Urinary bladder (tissue), 4 donors: ENCODE results near the gene WDR91. TPM values are rescaled to one million over a fixed set of nuclear protein-coding genes. Genes with fewer than 3 reads are reported as not detected.

Experiments
- DNase-seq: peaks from one replicate; pipeline ENCODE4 v3.0.0-alpha.2; 2015; ENCODE audit errors: extremely low spot score
- H3K27ac ChIP-seq: one replicate; pipeline ENCODE4 v1.5.1; 2013; ENCODE audit warnings: low read depth, mild to moderate bottlenecking, moderate library complexity
- H3K36me3 ChIP-seq: one replicate; pipeline ENCODE4 v1.6.1; 2013; ENCODE audit warnings: mild to moderate bottlenecking, moderate library complexity; ENCODE audit not compliant: insufficient read depth
- H3K4me1 ChIP-seq: one replicate; pipeline ENCODE4 v1.6.1; 2013; ENCODE audit warnings: mild to moderate bottlenecking, moderate library complexity; ENCODE audit not compliant: insufficient read depth
- H3K4me3 ChIP-seq: one replicate; pipeline ENCODE4 v1.5.1; 2013; ENCODE audit warnings: low read depth, low read length
- WGBS: extraction: QIAGEN DNeasy Blood & Tissue Kit; methylation state at CpG from one replicate; pipeline ENCODE4 v1.1.7; 2013; 5-methylcytosine and 5-hydroxymethylcytosine counted together
- polyA plus RNA-seq: library from polyadenylated mRNA; stranded (reverse); fragments of 200-250 nt; gene quantifications from one replicate; pipeline ENCODE4 v1.2.3, GENCODE V29; 2013
- total RNA-seq: library from RNA; depleted of rRNA; stranded (reverse); fragments of >200 nt; gene quantifications from one replicate; pipeline ENCODE4 v1.2.3, GENCODE V29; 2014
- donor health status: healthy with polysubstance abuse.
- donor health status: healthy.

WDR91 gene
- total and polyA plus RNA-seq, 2 donors, result 11.4 to 14.1 TPM

DNA sequence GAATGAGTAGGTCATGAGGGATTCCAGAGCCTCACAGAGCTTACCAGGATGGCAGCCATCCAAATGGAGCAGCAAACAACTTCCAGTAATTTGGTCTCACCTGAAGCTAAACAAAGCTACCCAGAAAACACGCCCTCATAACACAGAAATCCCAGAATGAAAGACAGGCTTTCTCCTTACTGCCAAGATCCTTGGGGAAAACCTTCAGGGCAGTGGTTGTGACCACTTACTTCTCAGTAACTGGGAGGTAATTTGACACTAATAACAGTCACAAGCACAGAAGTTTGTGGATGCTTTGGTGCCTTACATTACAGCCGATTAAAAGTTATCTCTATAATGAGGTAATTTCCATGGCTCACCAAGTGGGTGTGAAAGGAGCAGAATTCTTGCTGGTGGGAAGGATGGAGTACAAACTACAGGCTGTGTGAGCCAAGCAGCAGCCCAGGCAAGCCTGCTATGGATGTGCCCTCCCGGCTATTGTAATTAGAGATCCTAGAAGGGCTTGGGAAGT, 10.4 kb downstream of the WDR91 start:
- no peak for DNase-seq
- Histone ChIP-seq H3K27ac (no peak overlapping the region), H3K4me1 (no peaks in the 10 kb centered on the region), H3K4me3 (no peak overlapping the region), H3K36me3 (peaks cover 3% of the 10 kb centered on the region)
- 67% methylated on average over 3 of the region's 3 CpGs for WGBS

GRCh38 chr7:135199439-135199838, 11.9 kb downstream of the WDR91 start:
- DNase-seq, result no peak
- peaks cover 3% of the 10 kb centered on the region for H3K36me3 ChIP-seq
- no peak overlapping the region for H3K4me3 ChIP-seq
- WGBS, result 88% methylated on average over 4 of the region's 4 CpGs
- no peaks in the 10 kb centered on the region for H3K4me1 ChIP-seq
- no peak overlapping the region for H3K27ac ChIP-seq

DNA sequence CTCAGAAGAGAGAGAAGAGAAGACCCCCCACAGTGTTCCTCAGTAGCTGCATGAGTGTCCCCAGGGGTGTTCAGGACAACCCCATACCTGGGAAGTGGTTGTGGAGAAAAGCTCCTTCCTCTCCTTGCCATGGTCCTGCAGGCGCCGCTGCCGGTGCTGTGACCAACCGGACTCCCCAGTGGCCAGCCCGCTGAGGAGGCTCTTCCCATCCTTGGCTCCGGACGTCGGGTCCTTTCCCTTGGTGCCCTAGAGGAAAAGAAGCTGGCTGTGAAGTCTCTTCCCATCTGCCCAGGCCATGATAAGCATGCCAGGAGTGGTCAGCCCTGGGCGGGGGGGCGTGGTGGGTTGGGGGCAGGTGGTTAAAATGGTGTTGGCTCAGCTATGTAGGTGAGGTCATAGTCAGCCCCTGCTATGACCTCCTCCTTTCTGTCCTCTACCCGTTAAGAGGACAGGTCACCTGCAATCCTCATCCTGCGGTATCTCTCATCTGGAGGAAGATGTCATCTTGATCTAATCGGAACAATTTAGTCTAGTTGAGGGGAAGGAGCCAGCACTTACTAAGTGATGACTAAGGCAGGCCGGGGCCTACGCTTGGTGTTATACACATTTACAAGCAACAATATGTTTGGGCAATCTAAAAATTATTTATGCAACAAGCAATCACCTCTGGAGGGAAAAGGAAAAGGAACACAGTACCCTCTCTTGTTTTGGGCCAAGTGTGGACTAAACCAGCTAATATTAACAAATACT, 13.2 kb downstream of the WDR91 start:
- no peak for DNase-seq
- Histone ChIP-seq H3K36me3 (peaks cover 5% of the 10 kb centered on the region), H3K27ac (no peak overlapping the region), H3K4me3 (no peak overlapping the region), H3K4me1 (no peaks in the 10 kb centered on the region)
- 92% methylated on average over 15 of the region's 15 CpGs for WGBS

- DNase-seq, result no peak
These were observed 14.0 kb downstream of the WDR91 start for GRCh38 chr7:135197343-135197742.

DNA sequence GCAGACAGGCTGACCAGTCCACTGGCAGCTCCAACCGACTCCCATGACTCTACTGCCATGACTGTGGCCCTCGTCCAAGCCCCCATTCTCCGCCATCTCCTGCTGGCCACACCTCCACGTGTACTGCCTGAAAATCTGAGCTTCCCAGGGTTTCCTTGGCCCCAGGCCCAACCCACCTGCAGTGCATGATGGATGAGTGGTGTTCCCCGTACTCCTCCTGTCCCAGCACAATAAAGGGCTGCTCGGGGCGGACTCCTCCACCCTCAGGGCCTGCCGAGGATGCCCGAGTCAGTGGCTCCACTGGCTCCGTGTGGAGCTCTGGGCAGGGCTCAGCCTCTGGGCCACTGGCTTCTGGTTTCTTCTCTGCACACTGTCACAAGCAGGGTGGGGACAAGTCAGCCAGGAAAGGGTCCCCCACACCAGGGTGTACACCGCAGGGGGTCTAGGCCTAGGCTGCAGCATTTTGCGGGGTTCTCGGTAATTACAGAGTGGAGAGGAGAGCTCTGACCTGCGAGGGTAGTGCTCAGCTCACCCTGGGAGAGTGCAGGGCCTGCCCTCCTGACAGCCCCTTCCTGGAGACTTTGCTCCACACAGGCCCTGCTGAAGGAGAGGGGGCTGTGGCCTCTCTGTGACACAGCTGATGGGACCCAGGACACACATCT, 15.2 kb downstream of the WDR91 start:
- no peaks in the 10 kb centered on the region for H3K4me1 ChIP-seq
- H3K36me3 ChIP-seq, result peaks cover 5% of the 10 kb centered on the region
- no peak for DNase-seq
- no peak overlapping the region for H3K27ac ChIP-seq
- WGBS, result 93% methylated on average over 14 of the region's 14 CpGs
- H3K4me3 ChIP-seq, result no peak overlapping the region

More at GRCh38 chr7:135197343-135197742, 14.0 kb downstream of the WDR91 start:
- Histone ChIP-seq H3K4me1 (no peaks in the 10 kb centered on the region), H3K36me3 (peaks cover 5% of the 10 kb centered on the region), H3K4me3 (no peak overlapping the region), H3K27ac (no peak overlapping the region)
- 87% methylated on average over 2 of the region's 2 CpGs for WGBS

DNA sequence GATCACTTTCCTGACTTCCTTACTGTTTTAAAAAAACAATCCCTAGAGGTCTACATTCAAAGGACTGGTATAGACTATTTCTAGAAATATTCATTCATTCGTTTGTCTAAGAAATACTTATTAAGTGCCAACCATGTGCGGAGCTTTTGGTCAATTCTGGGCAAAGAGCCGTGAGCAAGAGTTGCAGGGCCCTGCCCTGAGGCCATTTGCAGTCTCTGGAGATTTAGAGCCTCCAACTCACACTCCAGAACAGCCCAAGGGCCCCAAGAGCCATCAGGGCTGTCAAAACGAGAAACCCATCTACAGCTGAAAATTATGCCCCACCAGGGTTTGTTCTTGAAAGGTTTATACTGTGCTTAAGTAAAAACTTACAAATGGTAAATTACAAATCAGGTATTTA, 16.2 kb downstream of the WDR91 start:
- WGBS, result 89% methylated on average over 4 of the region's 4 CpGs
- H3K4me1 ChIP-seq, result no peaks in the 10 kb centered on the region
- peaks cover 5% of the 10 kb centered on the region for H3K36me3 ChIP-seq
- H3K27ac ChIP-seq, result no peak overlapping the region
- no peak overlapping the region for H3K4me3 ChIP-seq
- no peak for DNase-seq

DNA sequence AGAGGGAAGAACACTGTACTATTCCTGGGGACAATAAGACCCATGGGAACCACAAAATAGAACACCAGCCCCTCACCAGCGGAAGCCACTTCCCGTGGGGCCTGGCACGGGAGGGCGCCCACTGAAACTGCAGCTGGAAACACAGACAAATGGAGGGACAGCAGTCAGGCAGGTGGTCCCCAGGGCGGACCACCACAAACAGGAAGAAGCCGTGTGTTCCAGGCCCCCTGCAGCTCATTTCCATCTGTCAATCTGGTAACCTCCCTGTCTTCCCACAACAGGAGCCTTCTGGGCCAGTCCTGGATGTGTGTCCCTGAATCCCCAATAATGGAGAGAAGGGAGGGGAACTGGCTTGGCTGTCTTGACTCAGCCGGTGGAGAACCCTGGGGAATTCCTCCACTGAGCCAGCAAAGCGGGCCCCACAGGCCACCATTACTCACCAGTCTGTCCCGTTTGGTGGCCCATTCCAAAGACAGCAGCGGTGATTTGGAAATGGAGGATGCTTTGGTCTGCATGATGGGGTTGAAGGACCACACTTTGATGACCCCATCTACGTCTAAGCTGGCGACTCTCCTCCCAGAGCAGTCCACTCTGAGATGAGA, 16.7 kb downstream of the WDR91 start:
- no peak overlapping the region for H3K4me3 ChIP-seq
- no peak overlapping the region for H3K27ac ChIP-seq
- DNase-seq, result no peak
- H3K4me1 ChIP-seq, result no peaks in the 10 kb centered on the region
- WGBS, result 87% methylated on average over 12 of the region's 12 CpGs
- peaks cover 5% of the 10 kb centered on the region for H3K36me3 ChIP-seq

DNA sequence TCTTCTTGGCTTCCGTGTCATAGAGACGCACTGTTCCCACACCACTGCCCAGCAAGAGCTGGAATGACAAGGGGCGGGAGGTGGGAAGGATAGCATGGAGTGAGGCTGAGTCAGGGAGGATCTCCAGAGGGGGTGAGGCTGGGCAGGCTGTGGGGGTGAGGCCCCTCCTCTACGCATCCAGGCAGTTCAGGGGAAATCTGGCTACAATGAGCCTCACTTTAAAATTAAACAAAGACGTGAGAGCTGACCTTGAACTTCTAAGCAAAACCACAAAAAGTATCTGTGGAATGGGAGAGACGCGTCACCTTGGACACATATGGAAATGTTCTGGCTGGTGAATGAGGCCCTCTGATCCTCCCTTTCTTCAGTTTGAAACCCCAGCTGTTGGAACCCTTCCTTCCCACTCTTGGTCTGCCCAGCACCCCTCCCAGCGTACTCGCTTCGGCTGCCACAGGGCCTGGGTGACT, 17.7 kb downstream of the WDR91 start:
- H3K4me3 ChIP-seq, result no peak overlapping the region
- no peak overlapping the region for H3K27ac ChIP-seq
- 86% methylated on average over 10 of the region's 10 CpGs for WGBS
- peaks cover 8% of the 10 kb centered on the region for H3K36me3 ChIP-seq
- H3K4me1 ChIP-seq, result no peaks in the 10 kb centered on the region
- DNase-seq, result no peak

DNA sequence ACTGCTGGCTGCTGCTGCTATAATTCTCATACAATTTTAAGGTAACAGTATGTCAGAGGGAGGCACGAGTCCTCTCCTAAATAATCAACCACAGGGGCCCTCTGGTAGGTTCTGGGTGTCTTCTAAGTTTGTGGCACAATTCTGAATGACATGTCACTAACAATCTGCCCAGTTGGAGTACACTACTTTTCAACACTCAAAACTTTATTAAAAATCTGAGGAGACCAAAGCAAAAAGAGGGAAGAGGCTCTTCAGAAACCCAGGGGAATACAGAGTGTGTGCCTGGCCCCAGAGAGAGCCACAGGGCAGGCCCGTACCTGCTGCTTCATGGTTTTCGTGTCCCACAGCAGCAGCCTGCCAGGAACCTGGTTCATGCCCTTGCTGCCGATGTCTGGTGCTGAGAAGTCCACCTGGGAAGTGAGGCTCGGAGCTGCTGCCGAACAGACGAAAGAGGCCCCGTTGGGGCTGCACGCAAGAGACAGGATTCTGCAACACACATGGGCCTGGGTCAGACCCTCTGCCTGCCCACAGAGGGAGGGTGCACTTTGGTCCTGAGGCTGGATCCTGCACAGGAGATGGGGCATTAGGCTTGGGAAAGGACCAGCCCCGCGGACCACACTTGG, 18.3 kb downstream of the WDR91 start:
- DNase-seq, result no peak
- Histone ChIP-seq H3K36me3 (peaks cover 8% of the 10 kb centered on the region), H3K4me3 (no peak overlapping the region), H3K4me1 (no peaks in the 10 kb centered on the region), H3K27ac (no peak overlapping the region)
- 92% methylated on average over 11 of the region's 11 CpGs for WGBS

- H3K27ac ChIP-seq, result no peak overlapping the region
- DNase-seq, result no peak
- H3K4me3 ChIP-seq, result no peak overlapping the region
- H3K36me3 ChIP-seq, result peaks cover 10% of the 10 kb centered on the region
- H3K4me1 ChIP-seq, result no peaks in the 10 kb centered on the region
These were observed 20.6 kb downstream of the WDR91 start for GRCh38 chr7:135190703-135191102.

- Histone ChIP-seq H3K4me1 (no peaks in the 10 kb centered on the region), H3K27ac (no peak overlapping the region), H3K4me3 (no peak overlapping the region), H3K36me3 (peaks cover 10% of the 10 kb centered on the region)
- WGBS, result 72% methylated on average over 4 of the region's 4 CpGs
- no peak for DNase-seq
These were observed 21.4 kb downstream of the WDR91 start for GRCh38 chr7:135189961-135190360.

DNA sequence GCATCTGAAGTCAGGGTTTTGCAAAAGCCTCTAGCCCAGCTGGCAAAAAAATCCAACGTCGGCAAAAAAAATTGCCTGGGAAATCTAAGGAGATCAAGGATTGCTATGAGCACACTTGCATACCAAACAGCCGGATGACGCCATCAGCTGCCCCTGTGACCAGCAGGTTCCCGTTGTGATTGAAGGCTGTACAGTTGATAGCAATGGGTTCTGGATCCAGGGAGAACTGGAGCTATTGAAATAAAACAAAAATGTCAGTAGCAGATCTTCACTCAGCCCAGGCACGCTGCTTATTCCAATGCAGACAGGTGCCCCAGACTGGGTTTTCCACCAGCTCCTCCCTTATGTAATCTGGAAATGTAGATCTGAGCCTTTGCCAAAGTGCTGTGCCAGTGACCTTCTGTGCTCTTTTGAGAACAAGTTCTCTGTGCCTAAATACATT, 22.1 kb downstream of the WDR91 start:
- Histone ChIP-seq H3K36me3 (peaks cover 10% of the 10 kb centered on the region), H3K4me1 (no peaks in the 10 kb centered on the region), H3K4me3 (no peak overlapping the region), H3K27ac (no peak overlapping the region)
- 93% methylated on average over 6 of the region's 6 CpGs for WGBS
- DNase-seq, result no peak

DNA sequence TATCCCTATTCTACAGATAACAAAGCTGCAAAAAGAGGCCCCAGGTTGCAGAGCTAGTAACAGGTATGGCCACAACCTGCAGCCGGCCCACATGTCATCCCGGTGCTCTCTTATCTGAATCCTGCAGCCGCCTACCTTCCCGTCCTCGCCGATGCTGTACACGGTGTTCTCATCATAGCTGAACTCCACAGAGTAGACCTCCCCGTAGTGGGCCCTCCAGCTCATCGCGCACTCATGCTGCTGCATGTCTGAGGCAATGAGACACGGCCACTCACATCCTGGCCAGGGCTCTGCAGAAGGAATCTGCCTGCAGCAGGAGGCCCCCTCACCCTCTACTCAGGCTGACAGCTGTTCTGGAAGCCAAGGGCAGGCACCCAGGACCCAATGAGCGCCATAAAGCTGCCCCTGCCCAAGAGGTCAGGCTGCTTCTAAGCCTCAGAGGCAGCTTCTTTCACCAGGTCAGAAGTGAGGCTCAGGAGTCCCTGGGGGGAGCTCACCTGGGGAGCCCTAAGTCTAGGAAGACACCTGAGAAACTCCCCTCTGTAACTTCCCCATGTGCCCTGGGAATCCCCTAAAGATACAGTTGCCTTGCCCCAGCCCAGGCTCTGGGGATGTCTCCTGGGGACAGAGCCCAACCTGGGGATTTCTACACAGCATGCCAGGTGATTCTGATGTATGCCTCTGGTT, 22.9 kb downstream of the WDR91 start:
- Histone ChIP-seq H3K36me3 (peaks cover 10% of the 10 kb centered on the region), H3K4me3 (no peak overlapping the region), H3K4me1 (no peaks in the 10 kb centered on the region), H3K27ac (no peak overlapping the region)
- 93% methylated on average over 12 of the region's 12 CpGs for WGBS
- no peak for DNase-seq
